CD1c-positive myeloid dendritic cell (primary cell): ENCODE data around the gene POPDC3.
"Not testable (repeated sequence)": the region's sequence is repeated elsewhere in the genome, so short reads cannot be mapped to it uniquely, and the experiment has no call there.

Source experiments
- DNase-seq: peaks from one replicate; pipeline ENCODE4 v3.0.0-alpha.2; 2016; ENCODE audit errors: extremely low spot score

POPDC3 gene

GRCh38 chr6:105179244-105180065 is at the start of gene POPDC3:
POPDC3 (minus strand) TSS chr6:105180014; CDS start chr6:105161909, 18,105 bp downstream.
- peak; percentile 2 for DNase-seq

- DNase-seq, result no peak
Measured at GRCh38 chr6:105227295-105227767, 47.5 kb upstream of the POPDC3 start.

GRCh38 chr6:105226598-105227294 is 46.9 kb upstream of the POPDC3 start:
- DNase-seq, result no peak

DNA sequence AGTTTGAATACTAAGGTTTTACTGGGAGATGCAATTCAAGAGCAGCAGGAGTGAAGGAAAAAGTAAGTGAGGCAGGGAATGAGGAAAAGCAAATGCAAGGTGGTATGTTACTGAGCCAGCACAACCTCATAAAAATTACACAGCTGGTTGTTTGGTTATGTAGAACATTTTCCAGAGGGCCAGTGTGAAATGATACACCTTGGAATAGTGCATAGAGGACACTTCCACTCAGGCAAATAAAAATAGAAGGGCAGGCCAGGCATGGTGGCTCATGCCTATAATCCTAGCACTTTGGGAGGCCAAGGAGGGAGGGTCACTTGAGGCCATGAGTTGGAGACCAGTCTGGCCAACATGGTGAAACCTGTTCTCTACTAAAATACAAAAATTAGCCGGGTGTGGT is 43.4 kb upstream of the POPDC3 start:
- DNase-seq, result no peak

DNA sequence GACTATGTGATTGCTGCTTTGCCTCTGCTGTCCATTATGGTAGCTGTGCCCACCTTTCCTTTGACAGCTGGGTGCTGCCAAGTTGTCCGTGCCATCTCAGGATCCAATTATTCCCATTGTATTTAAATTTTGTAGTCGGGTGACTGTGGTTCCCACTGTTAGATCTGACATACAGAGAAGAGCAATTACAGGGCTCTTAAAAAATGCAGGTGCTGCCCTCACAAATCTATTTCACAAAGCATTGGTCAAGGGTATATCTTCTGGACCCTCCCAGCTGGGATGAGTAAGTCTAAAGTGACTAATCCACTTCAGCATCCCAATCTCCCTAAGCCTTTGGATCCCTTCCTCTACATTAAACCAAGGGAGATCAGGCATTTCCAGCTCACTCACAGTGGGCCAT is 41.4 kb upstream of the POPDC3 start:
- DNase-seq, result not testable (repeated sequence)

DNA sequence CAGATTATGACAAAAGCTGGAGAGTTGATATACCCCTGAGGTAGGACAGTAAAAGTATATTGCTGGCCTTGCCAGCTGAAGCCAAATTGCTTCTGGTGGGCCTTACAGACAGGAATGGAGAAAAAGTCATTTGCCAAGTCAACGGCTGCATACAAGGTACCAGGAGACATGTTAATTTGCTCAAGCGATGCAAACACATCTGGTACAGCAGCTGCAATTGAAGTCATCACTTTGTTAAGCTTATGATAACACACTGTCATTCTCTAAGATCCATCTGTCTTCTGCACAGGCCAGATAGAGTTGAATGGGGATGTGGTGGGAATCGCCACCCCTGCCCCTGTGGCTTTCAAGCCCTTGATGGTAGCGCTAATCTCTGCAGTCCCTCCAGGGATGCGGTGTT is 40.4 kb upstream of the POPDC3 start:
- no peak for DNase-seq

GRCh38 chr6:105219218-105219617 is 39.4 kb upstream of the POPDC3 start:
- not testable (repeated sequence) for DNase-seq

GRCh38 chr6:105215506-105215905 is 35.7 kb upstream of the POPDC3 start:
- DNase-seq, result no peak

GRCh38 chr6:105214668-105215067 is 34.9 kb upstream of the POPDC3 start:
- DNase-seq, result no peak

- no peak for DNase-seq
Measured at GRCh38 chr6:105213272-105213671, 33.5 kb upstream of the POPDC3 start.

DNA sequence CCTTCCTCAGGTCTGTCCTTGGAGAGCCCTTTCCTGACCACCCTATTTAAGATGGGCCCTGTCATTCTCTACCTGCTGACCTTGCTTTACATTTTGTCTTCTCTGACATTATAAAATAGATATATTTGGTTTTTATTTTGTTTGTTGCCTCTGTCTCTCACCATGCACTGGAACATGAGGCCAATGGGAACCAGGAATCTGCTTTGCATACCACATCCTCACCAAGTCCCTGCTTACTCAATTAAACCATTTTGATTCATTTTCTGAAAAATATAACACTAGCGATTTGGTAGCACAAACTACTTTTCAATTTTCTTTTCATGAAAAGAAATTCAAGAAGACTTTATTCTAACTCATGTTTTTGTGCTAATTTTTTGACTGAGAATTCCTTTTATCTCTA is 32.8 kb upstream of the POPDC3 start:
- DNase-seq, result no peak

- DNase-seq, result no peak
Measured at GRCh38 chr6:105211831-105212230, 32.0 kb upstream of the POPDC3 start.

GRCh38 chr6:105210932-105211531 is 31.2 kb upstream of the POPDC3 start:
- no peak for DNase-seq

GRCh38 chr6:105209950-105210706 is 30.3 kb upstream of the POPDC3 start:
- no peak for DNase-seq

GRCh38 chr6:105207524-105208269 is 27.9 kb upstream of the POPDC3 start:
- no peak for DNase-seq

GRCh38 chr6:105204768-105205167 is 25.0 kb upstream of the POPDC3 start:
- DNase-seq, result no peak

DNA sequence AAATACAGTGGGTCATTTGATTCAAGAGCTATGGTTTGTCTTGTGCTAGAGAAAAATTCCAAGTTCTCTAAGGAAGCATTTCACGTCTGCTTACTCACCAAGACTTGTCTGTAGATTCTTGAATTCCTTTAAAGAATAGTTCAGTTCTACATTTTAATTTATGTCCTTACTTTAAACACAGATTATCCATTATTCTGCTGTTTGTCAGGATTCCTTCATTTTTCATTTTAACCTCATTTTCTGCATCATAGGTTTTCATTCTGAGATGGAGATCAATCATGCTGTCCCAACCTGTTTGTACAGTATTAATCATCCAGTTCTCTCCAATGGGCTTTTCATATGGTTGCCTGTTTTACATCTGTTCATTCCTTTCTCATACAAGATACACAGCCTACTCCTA is 24.5 kb upstream of the POPDC3 start:
- no peak for DNase-seq

DNA sequence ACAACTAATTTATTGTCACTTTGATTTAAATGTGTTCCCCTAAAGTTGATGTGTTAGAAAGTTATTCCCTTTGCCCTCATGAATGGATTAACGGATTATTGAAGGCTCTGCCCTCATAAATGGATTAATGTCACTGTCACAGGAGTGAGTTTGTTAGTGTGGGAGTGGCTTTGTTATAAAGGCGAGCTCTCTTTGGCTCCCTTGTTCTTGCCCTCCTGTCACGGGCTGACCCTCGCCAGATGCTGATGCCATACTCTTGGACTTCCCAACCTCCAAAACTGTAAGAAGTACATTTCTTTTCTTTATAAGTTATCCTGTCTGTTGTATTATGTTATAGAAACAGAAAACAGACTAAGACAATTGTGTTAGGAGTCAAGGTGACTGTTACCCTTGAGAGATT is 22.7 kb upstream of the POPDC3 start:
- DNase-seq, result no peak

GRCh38 chr6:105200133-105200730 is 20.4 kb upstream of the POPDC3 start:
- no peak for DNase-seq

DNA sequence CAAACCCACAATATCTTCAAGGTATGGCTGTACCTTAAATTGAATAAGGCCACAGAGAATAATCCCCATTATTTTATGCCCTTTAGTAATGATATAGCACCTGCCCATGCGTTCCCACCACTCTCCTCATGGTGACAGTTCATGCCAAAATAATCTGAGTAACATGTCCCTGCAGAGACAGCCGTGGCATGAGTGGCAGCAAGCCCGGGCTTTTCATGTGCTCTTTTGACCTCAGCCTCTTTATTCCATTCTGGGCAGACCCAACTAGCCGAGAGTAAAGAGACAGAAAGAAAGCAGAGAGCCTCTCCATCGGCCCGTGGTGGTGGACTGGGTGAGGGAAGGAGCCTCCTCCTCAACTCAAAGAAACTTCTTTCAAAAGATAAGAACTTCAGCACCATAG is 19.9 kb upstream of the POPDC3 start:
- no peak for DNase-seq

GRCh38 chr6:105196076-105196475 is 16.3 kb upstream of the POPDC3 start:
- no peak for DNase-seq
